ENCODE data around the gene LAMA3.

The LAMA3 gene

DNA sequence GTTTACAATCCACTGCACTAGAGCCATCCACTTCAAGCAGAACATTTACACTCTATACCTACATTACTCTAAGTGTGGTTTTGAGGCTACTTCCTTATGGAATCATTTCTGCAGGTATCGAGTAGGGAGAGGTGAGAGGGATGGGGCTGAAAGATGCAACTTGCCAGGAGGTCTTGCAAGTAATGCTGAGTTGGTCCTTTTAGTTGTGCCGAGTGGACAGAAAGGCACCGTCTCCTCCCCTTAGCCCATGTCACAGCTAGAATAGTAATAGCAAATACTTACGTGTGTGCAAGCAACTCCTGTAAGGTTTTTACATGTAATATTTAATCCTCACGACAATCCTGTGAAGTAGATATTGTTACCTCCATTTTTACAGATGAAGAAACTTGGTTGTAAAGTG, 166.5 kb downstream of the LAMA3 start:
- DNase-seq = no peak

DNA sequence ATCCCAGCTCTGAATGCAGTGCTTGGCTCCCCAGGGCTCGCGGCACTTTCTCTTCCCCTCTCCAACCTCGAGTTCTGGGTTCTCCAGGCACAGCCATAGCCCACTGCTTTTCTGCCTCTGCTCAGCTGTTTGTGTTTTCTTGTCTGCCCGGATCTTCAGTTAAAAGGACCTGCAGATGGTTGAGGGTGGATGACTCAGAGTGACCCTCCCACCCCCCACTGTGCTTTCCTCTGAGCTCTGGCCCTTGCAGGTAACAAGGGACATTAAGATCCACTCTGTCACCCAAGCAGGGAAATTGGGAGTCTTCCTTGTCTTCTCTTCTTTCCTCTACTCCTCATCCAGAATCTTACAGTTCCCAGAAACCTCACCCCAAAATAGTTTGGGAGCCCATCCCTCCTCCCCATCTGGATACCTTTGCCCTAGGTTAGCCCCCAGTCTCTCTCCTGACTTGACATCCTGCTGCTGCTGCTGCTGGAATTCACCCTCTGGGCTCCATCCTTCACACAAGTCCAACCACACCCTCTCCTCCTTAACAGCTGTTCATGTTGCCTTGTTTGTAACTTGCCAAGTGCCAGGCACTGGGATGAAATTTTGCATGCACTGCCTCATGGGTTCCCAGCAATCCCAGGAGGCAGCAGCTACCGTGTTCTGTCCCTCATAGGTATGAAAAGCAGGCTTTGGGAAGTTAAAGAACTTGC, 167.4 kb downstream of the LAMA3 start:
- no peak for DNase-seq

DNA sequence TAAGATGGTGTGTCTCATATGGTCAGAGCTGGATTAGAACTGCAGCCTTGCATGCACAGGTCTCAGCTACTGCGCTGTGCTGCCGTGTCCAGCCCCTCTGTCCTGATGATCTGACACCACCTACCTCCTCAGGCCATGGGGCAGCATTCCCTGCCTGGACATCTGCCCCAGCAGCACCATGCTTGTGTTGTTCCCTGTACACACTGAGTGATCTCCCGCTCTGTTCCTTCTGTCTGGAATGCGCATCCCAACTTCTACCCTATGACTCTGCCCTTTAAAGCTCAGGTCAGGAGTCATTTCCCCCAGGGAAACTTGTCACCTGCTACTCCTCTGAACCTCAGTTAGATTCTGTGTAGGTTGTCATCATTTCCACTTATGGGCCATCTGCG, 167.9 kb downstream of the LAMA3 start:
- no peak for DNase-seq

DNA sequence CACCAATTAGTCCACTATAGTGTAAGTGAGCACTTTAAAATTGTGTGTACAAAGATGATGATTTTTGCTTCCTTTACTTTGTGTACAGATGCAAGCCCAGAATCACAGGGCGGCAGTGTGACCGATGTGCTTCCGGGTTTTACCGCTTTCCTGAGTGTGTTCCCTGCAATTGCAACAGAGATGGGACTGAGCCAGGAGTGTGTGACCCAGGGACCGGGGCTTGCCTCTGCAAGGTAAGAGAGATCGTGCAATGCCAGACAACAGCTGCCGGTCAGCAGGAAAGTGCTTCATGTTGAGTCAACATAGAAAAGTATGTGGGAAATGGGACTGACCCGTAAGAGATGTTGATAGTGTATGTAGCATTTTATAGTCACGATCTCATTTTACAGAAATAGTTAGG, 168.5 kb downstream of the LAMA3 start:
- no peak for DNase-seq

DNA sequence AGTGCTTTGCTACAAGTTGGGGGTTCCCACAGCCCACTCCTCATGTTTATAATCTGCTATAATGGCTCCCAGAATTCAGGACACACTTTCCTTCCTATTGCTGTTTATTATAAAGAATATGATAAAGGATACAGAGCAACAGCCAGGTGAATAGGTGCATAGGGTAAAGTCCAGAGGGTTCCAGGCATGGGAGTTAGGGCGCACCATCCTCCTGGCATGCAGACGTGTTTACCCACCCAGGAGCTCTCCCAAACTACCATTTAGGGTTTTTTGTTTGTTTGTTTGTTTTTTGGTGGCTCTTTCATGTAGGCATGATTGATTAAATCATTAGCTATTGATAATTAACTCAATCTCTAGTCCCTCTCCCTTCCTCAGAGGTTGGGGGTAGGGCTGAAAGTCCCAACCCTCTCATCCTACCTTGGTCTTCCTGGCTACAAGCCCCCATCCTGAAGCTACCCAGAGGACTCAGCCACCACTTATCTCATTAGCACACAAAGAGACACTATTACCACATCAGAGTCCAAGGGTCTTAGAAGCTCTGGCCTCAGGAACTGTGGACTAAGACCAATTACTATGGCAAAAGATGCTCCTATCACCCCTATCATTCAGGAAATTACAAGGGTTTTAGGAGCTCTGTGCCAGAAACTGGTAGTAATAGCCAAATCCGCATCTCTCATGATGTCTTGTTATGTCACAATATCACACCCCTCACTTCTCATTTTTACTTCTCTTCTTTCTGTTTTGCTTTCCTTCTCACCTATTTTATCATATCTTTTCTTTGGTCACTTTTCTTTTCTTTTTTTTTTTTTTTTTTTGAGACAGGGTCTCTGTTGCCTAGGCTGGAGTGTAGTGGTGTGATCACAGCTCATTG, 170.4 kb downstream of the LAMA3 start:
- no peak for DNase-seq

DNA sequence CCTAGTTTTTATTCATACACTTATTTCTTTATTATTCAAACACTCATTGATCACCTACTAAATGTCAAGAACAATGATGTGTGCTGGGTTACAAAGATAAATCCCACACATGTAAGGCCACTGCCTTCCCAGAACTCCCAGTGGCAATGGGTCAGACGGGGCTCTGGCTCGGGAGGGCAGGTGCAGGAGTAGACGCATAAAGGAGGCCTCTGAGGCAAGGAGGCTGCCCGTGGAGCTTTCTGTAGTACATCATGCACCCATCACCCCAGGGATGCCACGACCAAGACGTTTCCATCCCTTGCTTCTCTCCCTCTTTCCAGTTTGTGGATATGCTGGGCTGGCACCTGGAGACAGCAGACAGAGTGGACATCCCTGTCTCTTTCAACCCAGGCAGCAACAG, 172.1 kb downstream of the LAMA3 start:
- DNase-seq = no peak

DNA sequence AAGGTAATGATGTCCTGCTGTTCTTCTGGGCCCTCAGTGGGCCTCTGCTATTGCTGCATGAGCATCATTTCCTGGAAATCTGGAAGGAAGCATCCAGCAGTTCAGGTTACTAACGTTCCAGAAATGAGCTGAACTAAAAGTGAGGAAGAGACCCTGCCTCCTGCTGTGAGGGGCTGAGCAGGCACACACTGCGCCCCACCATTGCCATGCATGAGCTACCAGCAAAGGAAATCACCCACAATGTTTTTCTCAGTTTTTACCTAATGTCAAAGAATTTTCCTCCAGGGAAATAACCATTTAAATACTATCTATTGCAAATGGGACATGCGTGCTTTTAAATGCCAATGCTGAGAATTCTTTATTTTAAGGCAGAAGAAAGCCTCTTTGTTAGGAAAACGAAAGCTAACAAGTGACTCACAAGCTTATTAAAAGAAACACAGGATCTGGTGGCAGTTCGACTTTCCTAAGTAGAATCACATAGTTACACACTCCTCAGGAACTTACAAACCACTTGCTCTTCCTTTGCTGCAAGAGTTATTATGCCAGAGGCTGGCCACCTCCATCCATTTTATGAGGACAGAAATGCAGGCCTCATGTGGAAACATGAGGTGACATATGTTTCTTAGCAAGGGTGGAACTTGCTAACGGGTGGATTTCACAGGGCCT, 172.7 kb downstream of the LAMA3 start:
- DNase-seq = no peak

DNA sequence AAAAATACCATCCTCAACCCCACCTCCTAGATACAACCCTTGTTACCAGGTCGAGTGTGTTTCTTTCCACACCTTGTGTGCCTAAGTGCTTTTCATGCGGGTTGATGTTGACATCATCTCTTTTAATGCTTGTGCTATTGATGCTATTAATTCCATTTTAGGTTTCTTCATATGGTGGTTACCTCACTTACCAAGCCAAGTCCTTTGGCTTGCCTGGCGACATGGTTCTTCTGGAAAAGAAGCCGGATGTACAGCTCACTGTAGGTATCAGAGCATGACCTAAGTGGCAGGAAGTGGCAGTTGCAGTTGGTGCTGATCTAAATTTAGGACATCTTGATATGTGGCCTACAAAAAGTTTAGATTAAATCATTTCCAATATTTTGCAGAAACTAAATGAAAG, 175.4 kb downstream of the LAMA3 start:
- DNase-seq = no peak

DNA sequence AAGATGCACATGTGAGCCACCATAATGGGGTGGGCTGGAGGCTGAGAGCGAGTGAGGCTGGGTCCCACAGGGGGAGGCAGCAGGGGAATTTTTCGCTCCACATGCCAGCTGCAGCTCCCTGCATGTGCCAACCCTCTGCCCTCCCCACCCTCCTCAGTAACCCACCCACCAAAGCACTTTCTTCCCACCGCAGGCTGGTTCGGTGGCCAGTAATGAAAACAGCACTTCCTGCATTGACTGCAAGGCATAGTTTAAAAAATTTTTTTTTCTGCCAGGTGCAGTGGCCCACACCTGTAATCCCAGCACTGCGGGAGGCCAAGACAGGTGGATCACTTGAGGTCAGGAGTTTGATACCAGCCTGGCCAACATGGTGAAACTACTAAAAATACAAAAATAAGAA, 177.8 kb downstream of the LAMA3 start:
- DNase-seq = no peak

DNA sequence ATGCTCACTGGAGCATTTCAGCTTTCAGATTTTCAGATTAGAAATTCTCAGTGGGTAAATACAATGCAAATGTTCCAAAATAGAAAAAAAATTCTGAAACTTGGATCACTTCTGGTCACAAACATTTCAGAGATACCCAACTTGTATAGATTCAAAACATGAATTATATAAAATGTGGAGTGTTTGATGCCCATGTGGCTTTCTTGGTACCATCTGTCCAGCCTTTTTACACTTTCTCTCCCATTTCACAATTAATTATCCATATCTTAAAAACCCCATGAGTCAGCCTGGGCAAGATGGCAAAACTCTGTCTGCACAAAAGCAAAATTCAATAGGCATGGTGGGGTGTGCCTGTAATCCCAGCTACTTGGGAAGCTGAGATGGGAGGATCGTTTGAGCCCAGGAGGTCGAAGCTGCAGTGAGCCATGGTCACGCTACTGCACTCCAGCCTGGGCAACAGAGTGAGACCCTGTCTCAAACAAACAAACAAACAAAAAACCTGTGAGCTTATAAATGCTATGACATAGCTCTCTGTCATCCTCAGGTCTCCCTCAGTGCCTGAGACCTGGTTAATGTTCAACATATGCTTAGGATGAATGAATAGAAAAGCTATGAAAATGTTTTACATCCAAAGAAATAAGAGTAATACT, 179.0 kb downstream of the LAMA3 start:
- DNase-seq = no peak

DNA sequence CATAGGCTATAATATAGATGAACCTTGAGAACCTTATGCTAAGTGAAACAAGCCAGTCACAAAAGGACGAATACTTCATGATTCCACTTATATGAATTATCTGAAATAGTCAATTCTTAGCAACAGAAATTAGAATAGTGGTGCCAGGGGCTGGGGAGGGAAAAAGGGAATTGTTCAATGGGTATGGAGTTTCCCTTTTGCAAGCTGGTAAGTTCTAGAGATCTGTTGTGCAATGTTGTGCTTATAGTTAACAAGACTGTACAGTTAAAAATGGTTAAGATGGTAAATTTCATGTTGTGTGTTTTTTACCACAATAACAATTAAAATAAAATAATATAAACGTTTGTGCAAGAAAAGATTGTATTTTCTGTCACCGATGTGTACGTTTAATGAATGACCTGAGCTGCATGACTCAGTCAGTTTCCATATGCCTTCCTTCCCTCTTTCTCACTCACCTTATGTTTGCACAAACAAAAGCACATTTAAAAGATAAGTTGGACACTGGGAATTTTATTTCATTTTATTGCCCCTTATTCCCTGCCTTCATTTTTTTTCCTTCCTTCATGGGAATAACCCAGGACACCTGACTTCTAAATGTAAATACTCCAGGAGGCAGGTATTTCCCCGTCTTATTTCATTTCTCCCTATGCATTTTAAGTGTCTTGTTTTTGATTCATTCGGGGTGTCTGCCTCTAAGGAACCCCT, 181.6 kb downstream of the LAMA3 start:
- DNase-seq = no peak

DNA sequence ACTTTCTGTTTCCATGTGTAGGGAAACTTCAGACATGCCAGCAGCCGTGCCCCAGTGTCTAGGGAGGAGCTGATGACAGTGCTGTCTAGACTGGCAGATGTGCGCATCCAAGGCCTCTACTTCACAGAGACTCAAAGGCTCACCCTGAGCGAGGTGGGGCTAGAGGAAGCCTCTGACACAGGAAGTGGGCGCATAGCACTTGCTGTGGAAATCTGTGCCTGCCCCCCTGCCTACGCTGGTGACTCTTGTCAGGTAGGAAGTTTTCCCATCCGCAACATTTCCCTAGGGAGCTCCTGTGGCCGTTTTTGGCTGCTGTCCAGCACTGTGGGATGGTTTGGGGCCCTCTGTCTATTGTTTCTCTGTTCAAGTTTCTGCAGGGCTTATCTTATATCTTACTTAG, 182.2 kb downstream of the LAMA3 start:
- DNase-seq = no peak

DNA sequence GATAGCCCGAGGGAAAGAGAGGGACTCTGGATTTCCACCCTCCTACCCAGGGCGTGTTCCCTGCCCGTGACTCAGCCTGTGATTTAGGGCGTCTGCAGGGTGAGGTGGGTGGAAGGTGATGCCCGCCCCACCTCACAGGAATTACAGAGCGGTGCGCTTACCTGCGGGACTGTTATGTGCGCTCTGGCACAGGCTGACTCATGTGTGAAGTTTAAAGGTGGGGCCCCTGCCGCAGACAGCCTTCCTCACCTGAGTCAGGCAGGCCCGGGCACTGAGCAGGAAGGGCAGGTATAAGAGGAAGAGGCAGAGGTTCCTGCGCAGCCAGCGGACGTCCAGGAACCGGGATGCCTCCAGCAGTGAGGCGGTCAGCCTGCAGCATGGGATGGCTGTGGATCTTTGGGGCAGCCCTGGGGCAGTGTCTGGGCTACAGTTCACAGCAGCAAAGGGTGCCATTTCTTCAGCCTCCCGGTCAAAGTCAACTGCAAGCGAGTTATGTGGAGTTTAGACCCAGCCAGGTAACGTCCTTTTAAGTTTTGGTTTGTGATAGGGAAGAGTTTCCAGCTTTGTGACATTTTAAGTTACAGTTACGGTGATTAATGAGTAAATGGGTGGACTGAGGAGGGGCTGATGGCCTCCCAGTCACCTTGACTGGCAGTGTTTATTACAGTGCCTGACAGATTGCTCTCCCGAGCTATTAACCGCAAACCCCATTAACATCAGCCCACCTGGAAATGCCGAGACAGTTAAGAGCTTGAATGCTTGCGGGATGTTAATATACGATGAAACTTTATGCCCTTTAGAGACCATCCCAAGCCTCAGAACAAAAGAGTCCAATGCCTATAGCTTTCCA, 183.7 kb downstream of the LAMA3 start:
- DNase-seq = no peak

DNA sequence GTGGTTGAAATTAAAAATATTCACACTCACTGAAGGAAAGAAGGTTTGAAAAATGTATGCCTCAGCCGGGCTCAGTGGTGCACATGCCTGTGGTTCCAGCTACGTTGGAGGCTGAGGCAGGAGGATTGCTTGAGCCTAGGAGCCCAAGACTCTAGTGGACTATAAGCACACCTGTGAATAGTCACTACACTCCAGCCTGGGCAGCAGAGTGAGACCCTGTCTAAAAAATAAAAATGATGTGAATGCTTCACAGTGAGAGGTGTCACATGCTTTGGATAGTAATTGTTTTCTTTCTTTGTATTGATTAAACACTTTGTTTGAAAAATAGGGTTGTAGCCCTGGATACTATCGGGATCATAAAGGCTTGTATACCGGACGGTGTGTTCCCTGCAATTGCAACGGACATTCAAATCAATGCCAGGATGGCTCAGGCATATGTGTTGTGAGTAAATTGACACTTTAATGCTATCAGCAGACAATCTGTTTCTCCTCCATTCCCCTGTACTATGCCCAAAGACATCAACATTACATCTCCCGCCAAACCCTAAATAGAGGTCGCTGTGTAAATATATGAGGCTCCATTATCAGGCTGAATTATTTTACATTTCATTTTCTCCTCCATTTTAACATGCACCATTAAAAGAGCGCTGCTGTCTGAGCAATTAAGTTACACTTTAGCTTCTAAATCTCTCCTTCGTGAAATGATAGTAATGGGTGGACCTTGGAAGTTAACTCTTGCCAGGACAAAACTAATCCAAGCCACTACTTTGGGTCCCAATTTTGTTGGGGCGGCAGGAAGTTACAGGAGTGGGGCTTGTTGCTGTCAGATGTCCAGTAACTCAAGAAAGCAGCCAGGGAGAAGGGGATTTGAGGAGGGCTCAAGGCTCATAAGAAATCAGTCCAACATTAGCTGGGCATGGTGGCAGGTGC, 187.0 kb downstream of the LAMA3 start:
- no peak for DNase-seq

DNA sequence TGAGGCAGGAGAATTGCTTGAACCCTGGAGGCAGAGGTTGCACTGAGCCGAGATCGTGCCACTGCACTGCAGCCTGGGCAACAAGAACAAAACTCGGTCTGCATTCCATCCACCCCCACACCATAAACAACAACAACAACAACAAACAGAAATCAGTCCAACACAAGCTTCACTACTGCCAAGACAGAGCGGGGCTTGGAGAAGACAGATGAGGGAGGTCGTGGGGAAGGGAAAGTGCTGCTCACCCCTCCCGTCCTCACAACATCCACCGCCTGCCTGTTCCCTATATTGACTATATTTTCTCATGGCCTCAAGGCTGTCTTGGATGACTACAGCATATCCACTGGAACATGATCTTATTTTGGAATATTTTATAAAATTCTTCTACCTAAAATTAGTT, 187.7 kb downstream of the LAMA3 start:
- DNase-seq = no peak

DNA sequence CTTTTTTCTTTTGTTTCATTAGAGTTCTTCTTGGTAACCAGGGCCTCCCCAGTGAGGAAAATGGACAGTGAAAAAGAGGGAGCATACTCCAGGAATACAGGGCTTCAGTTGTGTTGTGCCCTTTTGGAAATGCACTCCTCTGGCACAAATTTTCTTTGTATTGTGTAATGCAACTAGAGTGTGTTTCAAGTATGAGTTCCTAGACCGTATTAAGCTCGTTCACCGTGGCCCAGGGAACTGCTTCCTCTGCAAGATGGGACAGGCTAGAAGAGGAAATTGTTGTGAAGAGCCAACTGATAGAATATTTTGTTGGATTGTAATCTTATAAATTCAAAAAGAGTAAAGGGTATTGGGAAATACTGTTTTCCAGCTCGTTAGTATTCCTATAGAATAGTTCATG, 188.1 kb downstream of the LAMA3 start:
- no peak for DNase-seq

DNA sequence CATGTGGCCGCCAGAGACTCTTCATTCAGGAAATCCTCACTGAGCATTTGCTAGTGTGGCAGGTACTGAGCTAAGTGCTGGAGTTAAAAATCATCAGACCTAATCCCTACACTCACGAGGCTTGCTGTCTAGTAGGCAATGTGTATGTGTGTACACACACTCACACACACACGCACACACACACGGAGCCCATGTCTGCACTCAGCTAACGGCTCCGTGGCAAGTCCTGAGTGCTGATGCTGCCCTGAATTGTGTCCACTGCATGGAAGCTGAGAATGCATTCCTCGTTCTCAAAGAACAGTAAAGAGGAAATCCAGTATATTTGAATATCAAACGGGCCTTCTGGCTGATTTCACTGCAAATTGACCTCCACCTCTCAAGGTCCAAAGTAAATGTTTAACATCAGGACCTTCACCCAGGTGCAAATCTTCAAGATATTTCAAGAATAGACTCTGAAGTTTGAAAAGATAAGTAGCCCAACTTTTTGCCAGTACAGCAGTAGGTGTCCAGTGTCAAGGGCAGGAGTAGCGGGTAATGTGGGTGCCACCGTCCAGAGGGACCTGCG, 189.2 kb downstream of the LAMA3 start:
- DNase-seq = no peak

DNA sequence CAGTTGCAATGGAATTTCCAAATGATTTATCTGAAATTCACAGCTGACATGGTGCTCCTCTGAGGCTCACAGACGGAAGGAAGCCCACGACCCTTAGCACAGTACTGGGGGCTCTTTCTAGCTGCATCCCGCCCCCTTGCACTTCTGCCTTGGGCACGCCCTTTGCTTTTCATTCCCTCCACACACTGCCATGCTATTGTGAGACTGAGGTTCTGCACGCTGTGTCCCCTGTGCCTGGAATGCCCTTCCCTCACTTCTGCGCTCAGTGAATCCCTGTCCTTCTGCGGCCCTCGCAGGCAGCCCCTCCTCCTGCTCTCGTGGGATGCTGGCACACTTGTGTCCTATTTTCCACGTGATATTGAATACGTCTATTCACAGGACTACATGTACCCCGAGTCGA, 189.9 kb downstream of the LAMA3 start:
- DNase-seq = no peak

DNA sequence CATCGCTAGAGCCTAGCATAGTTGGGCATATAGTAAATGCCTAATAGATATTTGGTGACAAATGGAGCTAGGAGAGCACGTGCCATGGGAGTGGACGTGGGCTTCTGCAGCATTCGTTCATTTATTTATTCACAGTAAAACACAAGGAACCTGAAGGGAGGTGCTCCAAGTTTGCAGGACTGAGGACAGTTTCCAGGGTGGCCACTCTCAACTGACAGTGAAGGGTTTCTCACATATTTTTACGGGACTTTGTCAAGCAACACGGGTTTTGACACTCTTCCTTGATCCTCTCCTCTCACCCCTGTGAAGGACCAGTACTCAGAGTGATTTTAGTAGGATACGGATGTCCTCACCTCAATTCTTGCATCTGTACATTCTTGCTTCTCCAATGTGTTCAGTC, 190.3 kb downstream of the LAMA3 start:
- no peak for DNase-seq

DNA sequence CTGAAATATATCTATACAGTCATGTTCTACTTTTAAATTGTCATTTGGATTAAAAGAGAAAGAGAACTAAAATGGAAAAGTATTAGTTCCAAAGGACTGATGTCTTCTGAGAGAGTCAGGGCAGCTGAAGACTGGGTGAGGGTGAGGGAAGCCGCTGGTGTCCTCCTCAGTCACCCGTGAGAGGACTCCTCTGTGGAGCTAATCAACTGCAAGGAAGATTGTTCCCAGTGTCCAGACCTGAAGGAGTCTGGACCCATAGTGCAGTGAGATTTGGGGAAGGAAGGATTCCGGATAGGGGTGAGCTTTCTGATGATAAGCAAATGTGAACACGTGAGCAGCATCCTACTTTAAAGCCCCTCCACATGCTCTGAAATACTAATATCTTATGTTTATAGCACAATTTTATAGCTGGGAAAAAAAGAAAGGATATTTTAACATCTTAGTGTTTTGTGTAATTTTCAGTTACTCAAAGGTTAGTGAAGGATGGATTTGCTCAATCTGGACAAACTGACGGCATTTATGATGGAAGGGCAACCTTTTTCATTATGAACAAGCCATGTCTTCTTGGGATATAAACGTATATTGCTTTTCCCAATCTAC, 190.8 kb downstream of the LAMA3 start:
- no peak for DNase-seq
